Muscle layer of colon (tissue), 2 donors: Measurements from ENCODE around the gene IL31RA.
"Not testable (repeated sequence)": the region's sequence is repeated elsewhere in the genome, so short reads cannot be mapped to it uniquely, and the experiment has no call there.

Experiments
- H3K27ac ChIP-seq: one replicate; pipeline ENCODE4 v1.7.0; 2013; ENCODE audit warnings: low read depth, mild to moderate bottlenecking, low read length, moderate library complexity
- H3K27me3 ChIP-seq, 2 donors: one replicate each; pipeline ENCODE4 v1.7.0; 2013; ENCODE audit warnings: low read length in 2 of 2, mild to moderate bottlenecking in 2 of 2; ENCODE audit not compliant: insufficient read depth in 2 of 2, control insufficient read depth in 1 of 2
- H3K36me3 ChIP-seq: one replicate; pipeline ENCODE4 v1.7.0; 2013; ENCODE audit warnings: mild to moderate bottlenecking, low read length; ENCODE audit not compliant: insufficient read depth
- H3K4me1 ChIP-seq: one replicate; pipeline ENCODE4 v1.7.0; 2013; ENCODE audit warnings: mild to moderate bottlenecking, low read length; ENCODE audit not compliant: insufficient read depth
- H3K4me3 ChIP-seq, 2 donors: one replicate each; pipeline ENCODE4 v1.7.0; 2013; ENCODE audit warnings: low read length in 2 of 2, low read depth in 1 of 2, mild to moderate bottlenecking in 1 of 2, moderate library complexity in 1 of 2
- H3K9ac ChIP-seq: one replicate; pipeline ENCODE4 v1.7.0; 2013; ENCODE audit warnings: low read length
- H3K9me3 ChIP-seq: one replicate; pipeline ENCODE4 v1.7.0; 2013; ENCODE audit warnings: mild to moderate bottlenecking, low read length
- donor health status: abdominal sarcoma.
- donor health status: Adenocarcinoma of cecum.

IL31RA gene

DNA sequence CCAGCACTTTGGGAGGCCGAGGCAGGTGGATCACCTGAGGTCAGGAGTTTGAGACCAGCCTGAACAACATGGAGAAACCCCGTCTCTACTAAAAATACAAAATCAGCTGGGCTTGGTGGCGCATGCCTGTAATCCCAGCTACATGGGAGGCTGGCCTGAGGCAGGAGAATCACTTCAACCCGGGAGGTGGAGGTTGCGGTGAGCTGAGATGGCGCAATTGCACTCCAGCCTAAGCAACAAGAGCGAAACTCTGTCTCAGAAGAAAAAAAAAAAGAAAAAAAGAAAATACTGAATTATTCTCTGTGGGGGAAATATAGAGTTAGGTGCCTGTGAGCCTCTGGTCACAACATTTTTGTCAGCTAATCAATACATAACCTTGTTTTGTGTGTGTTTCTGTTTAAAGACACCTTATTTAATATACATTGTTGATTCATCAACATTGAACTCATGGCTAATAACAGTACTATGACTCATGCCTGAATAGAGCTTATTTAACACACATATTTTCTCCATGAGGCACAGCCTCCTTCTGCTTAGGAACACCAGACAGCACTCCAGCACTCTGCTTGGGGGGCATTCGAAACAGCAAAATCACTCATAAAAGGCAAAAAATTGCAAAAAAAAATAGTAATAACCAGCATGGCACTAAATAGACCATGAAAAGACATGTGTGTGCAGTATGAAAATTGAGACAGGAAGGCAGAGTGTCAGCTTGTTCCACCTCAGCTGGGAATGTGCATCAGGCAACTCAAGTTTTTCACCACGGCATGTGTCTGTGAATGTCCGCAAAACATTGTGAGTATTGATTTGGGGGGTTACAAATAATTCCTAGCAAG, at the start of gene IL31RA:
Gene IL31RA (plus strand): TSS at position 519 of the 836 bp plus-strand sequence. CDS start 214 bp downstream, at position 733.
- no peak within 1 kb of the TSS for H3K27ac ChIP-seq
- H3K36me3 ChIP-seq = no peaks in the 10 kb centered on the region
- H3K9ac ChIP-seq = no peak within 1 kb of the TSS
- H3K9me3 ChIP-seq = peaks cover under 1% of the 10 kb centered on the region
- H3K27me3 ChIP-seq = no peaks in the 10 kb centered on the region
- H3K4me1 ChIP-seq = no peaks in the 10 kb centered on the region
- no peak within 1 kb of the TSS for H3K4me3 ChIP-seq

DNA sequence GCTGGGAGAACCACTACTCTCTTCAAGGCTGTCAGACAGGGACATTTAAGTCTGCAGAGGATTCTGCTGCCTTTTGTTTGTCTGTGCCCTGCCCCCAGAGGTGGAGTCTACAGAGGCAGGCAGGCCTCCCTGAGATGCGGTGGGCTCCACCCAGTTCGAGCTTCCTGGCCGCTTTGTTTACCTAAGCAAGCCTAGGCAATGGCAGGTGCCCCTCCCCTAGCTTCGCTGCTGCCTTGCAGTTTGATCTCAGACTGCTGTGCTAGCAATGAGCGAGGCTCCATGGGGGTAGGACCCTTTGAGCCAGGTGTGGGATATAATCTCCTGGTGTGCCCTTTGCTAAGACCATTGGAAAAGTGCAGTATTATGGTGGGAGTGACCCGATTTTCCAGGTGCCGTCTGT, 42.3 kb upstream of the IL31RA start:
- H3K9ac ChIP-seq, H3K27ac ChIP-seq, H3K36me3 ChIP-seq, H3K9me3 ChIP-seq, H3K4me1 ChIP-seq, H3K4me3 ChIP-seq, H3K27me3 ChIP-seq: not testable (repeated sequence)

DNA sequence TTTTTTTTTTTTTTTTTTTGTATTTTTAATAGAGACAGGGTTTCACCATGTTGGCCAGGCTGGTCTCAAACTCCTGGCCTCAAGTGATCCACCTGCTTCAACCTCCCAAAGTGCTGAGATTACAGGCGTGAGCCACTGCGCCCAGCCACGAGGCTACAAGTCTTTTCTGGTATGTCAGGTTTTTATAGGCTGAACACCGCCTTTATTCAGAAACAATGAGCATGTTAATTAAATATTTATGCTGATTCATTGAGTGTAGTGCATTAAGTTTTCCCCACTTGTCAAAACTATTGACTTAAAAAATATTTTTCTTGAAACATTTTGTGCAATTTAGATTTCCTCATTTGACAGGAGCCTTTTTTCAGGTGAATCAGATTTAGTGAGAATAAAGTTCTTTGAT, 35.2 kb upstream of the IL31RA start:
- not testable (repeated sequence) for H3K9me3 ChIP-seq, H3K9ac ChIP-seq, H3K27ac ChIP-seq, H3K4me1 ChIP-seq, H3K36me3 ChIP-seq, H3K27me3 ChIP-seq, H3K4me3 ChIP-seq

DNA sequence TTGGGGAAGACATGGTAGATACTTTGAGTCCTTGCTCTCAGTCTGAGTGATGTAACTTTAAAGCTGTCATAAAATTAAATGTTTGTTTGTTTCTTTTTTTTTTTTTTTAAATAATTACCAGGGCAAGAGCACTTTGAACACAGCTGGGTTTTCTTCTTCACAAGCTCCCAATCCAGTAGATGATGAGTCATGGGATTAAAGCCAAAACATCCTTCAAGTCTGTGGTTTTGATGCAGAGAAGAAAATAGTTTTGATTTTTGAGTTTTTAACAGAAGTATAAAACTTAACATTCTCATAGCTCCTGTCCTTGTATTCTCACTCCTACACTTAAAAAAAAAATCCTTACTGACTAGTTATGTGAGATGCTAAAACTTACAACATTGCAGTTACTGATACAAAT, 34.8 kb upstream of the IL31RA start:
- no peak overlapping the region for H3K4me3 ChIP-seq
- no peaks in the 10 kb centered on the region for H3K4me1 ChIP-seq
- H3K36me3 ChIP-seq = no peaks in the 10 kb centered on the region
- no peak overlapping the region for H3K27ac ChIP-seq
- no peak overlapping the region for H3K9ac ChIP-seq
- peaks cover 0 to 10% of the 10 kb centered on the region in 2 donors for H3K27me3 ChIP-seq
- H3K9me3 ChIP-seq = no peaks in the 10 kb centered on the region

DNA sequence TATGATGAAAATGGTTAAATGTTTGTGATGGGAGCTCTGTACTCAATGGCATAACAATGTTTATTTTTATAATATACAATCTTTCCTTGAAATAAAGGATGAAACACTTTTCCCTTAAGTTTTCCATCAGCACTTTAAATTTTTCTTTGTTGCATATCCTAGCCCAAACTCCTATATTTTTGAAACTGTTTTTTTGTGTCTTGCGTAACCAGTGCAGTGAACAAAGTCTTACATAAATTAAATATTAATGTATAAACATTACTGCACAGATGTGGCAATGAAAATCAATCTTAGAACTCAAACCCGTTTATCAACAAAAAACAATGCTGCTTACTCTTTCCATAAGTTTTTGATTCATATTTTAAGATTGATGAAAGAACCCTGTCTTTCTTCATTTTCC, 34.1 kb upstream of the IL31RA start:
- H3K36me3 ChIP-seq = no peaks in the 10 kb centered on the region
- no peaks in the 10 kb centered on the region for H3K4me1 ChIP-seq
- no peak overlapping the region for H3K9ac ChIP-seq
- peaks cover 3 to 17% of the 10 kb centered on the region in 2 donors for H3K27me3 ChIP-seq
- no peaks in the 10 kb centered on the region for H3K9me3 ChIP-seq
- no peak overlapping the region for H3K4me3 ChIP-seq
- H3K27ac ChIP-seq = no peak overlapping the region

DNA sequence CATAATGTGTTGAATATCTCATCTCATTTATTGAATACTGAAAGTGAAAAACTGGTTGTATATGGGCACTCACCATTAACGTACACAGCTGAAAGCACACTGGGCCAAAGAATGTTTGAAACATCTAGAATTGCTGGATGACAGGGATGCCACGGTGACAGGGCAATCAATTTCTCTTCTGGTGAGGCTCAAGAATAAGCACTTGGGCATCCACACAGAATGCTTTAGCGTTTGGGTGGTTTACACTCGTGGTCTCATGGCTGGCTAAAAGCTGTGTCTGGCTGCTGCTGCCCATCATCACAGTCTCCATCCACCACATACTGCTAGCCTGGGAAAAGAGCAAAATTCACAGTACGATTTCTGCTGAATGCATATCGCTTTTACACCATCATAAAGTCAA, 30.7 kb upstream of the IL31RA start:
- Histone ChIP-seq H3K27ac (no peak overlapping the region), H3K9ac (no peak overlapping the region), H3K9me3 (no peaks in the 10 kb centered on the region), H3K27me3 (peaks cover 9 to 18% of the 10 kb centered on the region in 2 donors), H3K4me3 (no peak overlapping the region), H3K4me1 (no peaks in the 10 kb centered on the region), H3K36me3 (no peaks in the 10 kb centered on the region)

DNA sequence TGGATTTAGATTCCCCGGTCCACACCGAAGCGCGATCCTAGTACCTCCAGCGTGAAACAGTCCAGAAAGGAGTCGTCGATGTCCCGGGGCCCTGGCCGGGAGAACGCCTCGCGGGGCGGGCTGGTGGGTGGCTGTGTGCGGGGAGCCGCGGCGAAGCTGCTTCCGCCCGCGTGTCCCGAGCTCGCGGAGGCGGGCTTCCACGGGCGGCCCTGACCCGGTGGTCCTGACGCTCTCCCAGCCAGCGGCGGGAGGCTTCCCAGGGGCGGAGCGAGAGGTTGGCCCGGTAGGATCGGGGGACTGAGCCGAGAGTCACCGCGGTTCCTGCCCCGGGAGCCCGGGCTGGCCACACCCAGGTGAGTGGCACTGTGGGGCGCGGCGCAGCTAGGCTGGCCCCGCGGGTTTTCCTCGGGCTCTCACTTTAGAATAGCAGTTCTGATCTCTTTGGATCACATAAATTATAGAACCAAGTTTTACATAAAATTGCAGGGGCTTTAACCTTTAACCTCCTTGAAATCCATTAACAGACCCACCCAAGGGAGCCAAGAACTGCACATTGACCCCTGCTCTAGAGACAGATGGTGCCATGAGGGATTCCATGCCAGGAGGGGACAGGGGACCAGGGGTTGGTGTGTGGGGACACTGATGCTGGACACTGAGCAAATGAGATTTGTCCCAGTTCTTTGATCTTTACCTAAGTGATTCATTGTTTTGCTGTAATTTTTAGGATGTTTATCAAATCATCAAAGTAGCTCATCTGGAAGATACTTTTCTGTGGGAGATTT, 29.2 kb upstream of the IL31RA start:
- Histone ChIP-seq H3K9me3 (no peaks in the 10 kb centered on the region), H3K4me1 (no peaks in the 10 kb centered on the region), H3K36me3 (no peaks in the 10 kb centered on the region), H3K4me3 (peak overlapping the region; percentile 21 to 44), H3K9ac (no peak overlapping the region), H3K27me3 (peaks cover 9 to 18% of the 10 kb centered on the region in 2 donors), H3K27ac (no peak overlapping the region)

DNA sequence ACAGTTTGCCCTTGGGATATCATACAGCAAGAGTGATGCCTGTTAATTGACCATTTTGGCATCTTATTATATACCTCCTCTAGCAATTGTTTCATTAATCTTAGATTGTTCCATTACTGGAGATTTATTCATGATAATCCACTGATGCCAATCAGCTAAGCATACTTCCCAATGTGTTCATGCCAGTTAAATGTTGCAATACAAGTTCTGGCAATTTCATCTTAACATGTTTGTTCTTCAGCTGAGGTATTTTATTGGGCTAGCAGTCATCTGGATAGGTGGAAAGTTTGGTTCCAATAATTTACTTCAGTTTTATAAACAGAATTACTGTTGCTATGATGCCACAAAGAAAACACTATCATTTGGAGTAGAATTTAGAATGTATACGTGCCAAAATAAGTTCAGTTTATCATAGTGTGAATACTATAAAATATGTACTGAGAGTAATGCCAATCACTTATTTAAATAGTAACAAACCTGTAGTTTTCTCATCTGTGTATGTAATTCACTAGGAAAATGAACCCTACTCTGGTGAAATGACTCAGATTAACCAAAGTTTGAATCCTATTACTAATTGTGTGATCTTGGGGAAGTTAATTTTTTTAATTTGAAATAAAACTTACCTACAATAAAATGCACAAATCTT, 27.9 kb upstream of the IL31RA start:
- Histone ChIP-seq H3K27ac (no peak overlapping the region), H3K9ac (no peak overlapping the region), H3K9me3 (no peaks in the 10 kb centered on the region), H3K4me1 (no peaks in the 10 kb centered on the region), H3K4me3 (no peak overlapping the region), H3K36me3 (no peaks in the 10 kb centered on the region), H3K27me3 (peaks cover 9 to 18% of the 10 kb centered on the region in 2 donors)

DNA sequence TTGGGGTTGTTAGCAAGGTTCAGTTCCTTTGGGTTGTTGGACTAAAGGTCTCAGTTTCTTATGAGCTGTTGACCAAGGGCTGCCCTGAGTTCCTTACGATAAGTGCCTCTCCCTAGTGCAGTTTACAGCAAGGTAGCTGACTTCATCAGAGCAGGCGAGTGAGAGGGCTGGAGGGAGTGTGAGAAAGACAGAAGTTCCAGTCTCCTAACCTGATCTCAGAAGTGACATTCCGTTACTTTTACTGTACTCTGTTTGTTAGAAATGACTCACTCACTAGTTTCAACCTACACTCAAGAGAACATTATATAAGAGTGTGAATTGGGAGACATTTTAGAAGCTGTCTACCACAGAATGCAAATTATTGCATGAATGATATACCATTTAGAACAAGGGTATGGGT, 21.2 kb upstream of the IL31RA start:
- no peaks in the 10 kb centered on the region for H3K36me3 ChIP-seq
- H3K4me3 ChIP-seq = no peak overlapping the region
- H3K27ac ChIP-seq = no peak overlapping the region
- H3K9ac ChIP-seq = no peak overlapping the region
- no peaks in the 10 kb centered on the region for H3K9me3 ChIP-seq
- no peaks in the 10 kb centered on the region for H3K27me3 ChIP-seq
- no peaks in the 10 kb centered on the region for H3K4me1 ChIP-seq

DNA sequence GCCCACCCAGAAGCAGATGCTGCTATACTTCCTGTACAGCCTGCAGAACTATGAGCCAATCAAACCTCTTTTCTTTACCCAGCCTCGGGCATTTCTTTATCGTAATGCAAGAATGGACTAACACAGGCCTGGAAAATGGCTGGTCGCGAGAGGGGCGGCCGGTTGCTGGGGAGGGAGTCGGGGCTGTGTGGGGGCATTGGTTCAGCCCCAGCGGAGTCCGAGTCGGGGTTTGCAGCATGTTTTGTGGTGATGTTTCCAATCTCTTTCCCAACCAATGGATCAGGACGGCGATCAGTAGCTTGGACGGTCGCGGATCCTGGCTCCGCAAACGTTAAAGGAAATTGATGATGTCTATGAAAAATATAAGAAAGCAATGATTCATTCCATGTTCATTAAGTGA, 18.7 kb upstream of the IL31RA start:
- H3K9ac ChIP-seq = no peak overlapping the region
- no peak overlapping the region for H3K27ac ChIP-seq
- H3K9me3 ChIP-seq = no peaks in the 10 kb centered on the region
- no peaks in the 10 kb centered on the region for H3K36me3 ChIP-seq
- H3K4me3 ChIP-seq = no peak overlapping the region
- H3K27me3 ChIP-seq = no peaks in the 10 kb centered on the region
- no peaks in the 10 kb centered on the region for H3K4me1 ChIP-seq

DNA sequence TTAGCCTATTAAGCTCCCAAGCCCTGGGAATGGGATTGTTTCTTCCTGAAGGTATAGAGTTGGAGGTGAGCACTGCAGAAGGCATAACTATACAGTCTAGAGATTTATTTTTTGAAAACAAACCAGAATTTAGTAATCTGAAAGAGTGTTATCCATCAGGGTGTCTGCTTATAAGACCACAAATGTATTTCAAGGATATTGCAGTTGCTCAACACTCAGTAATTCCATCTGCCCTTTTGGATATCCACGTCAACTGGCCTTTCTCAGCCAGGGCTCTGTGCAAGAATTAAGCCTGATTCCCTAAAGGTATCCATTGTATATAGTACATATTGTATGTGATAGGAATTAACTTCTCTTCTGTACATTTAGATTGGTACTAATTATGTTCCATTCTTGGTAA, 15.0 kb upstream of the IL31RA start:
- Histone ChIP-seq H3K4me1 (no peaks in the 10 kb centered on the region), H3K9ac (no peak overlapping the region), H3K27ac (no peak overlapping the region), H3K9me3 (no peaks in the 10 kb centered on the region), H3K27me3 (no peaks in the 10 kb centered on the region), H3K4me3 (no peak overlapping the region), H3K36me3 (no peaks in the 10 kb centered on the region)
